ENCODE measurements around the gene TRIM25.

TRIM25 gene

GRCh38 chr17:56850591-56850990, 63.3 kb downstream of the TRIM25 start:
- TF ChIP-seq, protein P1, sequence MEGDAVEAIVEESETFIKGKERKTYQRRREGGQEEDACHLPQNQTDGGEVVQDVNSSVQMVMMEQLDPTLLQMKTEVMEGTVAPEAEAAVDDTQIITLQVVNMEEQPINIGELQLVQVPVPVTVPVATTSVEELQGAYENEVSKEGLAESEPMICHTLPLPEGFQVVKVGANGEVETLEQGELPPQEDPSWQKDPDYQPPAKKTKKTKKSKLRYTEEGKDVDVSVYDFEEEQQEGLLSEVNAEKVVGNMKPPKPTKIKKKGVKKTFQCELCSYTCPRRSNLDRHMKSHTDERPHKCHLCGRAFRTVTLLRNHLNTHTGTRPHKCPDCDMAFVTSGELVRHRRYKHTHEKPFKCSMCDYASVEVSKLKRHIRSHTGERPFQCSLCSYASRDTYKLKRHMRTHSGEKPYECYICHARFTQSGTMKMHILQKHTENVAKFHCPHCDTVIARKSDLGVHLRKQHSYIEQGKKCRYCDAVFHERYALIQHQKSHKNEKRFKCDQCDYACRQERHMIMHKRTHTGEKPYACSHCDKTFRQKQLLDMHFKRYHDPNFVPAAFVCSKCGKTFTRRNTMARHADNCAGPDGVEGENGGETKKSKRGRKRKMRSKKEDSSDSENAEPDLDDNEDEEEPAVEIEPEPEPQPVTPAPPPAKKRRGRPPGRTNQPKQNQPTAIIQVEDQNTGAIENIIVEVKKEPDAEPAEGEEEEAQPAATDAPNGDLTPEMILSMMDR (IDR thresholded peaks at IDR 0.05; ENCODE audit: unreplicated experiment in 3 of 3): no peak
- Mint-ChIP-seq H3K27me3 (ENCODE audit: low read depth) (no peaks in the 10 kb centered on the region), H3K36me3 (ENCODE audit: low read depth) (peaks cover 20% of the 10 kb centered on the region), H3K9me3 (no peaks in the 10 kb centered on the region), H3K4me1 (no peaks in the 10 kb centered on the region), H3K27ac (no peak overlapping the region), H3K4me3 (no peak overlapping the region)

DNA sequence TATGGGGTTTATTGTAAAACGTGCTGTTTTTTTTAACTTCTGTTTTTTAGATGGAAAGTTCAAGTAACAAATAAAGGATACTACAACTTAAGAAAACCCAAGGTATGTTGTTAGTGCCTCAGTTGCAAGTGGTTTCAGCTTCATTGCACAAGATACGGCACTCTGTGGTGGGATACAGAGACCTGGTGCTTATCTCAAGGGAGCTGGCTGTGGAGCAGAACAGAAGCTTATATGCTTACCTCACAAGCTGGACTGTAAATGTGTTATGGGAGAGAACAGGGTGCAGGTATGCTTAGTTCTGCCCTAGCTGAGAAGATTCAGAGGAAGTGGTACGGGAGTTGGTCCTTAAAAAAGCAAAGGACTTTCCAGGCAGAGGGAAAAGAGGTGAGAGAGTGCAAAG, 64.7 kb downstream of the TRIM25 start:
- H3K4me3 Mint-ChIP-seq: no peak overlapping the region
- no peaks in the 10 kb centered on the region for H3K27me3 Mint-ChIP-seq (ENCODE audit: low read depth)
- H3K36me3 Mint-ChIP-seq (ENCODE audit: low read depth): peaks cover 20% of the 10 kb centered on the region
- no peak overlapping the region for H3K27ac Mint-ChIP-seq
- H3K9me3 Mint-ChIP-seq: no peaks in the 10 kb centered on the region
- no peaks in the 10 kb centered on the region for H3K4me1 Mint-ChIP-seq
- TF ChIP-seq, protein P1 (IDR thresholded peaks at IDR 0.05; ENCODE audit: unreplicated experiment in 3 of 3): no peak

DNA sequence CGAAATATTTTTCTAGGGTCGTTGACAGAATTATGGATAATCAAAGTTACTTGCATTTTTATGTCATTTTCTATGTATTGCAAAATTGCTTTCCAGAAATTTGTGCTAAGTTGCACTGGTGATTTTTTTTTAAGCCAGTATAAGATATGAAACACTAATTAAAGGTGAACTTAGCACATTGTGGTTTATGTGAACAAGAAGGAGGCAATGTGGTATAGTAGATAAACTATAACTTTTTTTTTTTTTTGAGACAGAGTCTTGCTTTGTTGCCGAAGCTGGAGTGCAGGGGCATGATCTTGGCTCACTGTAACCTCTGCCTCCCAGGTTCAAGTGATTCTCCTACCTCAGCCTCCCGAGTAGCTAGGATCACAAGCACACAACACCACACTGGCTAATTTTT, 66.7 kb downstream of the TRIM25 start:
- no peaks in the 10 kb centered on the region for H3K27me3 Mint-ChIP-seq (ENCODE audit: low read depth)
- H3K27ac Mint-ChIP-seq: no peak overlapping the region
- TF ChIP-seq, protein P1 (IDR thresholded peaks at IDR 0.05; ENCODE audit: unreplicated experiment in 3 of 3): no peak
- no peak overlapping the region for H3K4me3 Mint-ChIP-seq
- no peaks in the 10 kb centered on the region for H3K9me3 Mint-ChIP-seq
- no peaks in the 10 kb centered on the region for H3K4me1 Mint-ChIP-seq
- peaks cover 16% of the 10 kb centered on the region for H3K36me3 Mint-ChIP-seq (ENCODE audit: low read depth)

- Mint-ChIP-seq H3K4me1 (no peaks in the 10 kb centered on the region), H3K36me3 (ENCODE audit: low read depth) (peaks cover 16% of the 10 kb centered on the region), H3K27me3 (ENCODE audit: low read depth) (no peaks in the 10 kb centered on the region), H3K4me3 (no peak overlapping the region), H3K27ac (no peak overlapping the region), H3K9me3 (no peaks in the 10 kb centered on the region)
- TF ChIP-seq, protein P1 (IDR thresholded peaks at IDR 0.05; ENCODE audit: unreplicated experiment in 3 of 3): no peak
Measured at GRCh38 chr17:56845934-56846333, 67.9 kb downstream of the TRIM25 start.

GRCh38 chr17:56842577-56842976, 71.3 kb downstream of the TRIM25 start:
- H3K27me3 Mint-ChIP-seq (ENCODE audit: low read depth): no peaks in the 10 kb centered on the region
- no peaks in the 10 kb centered on the region for H3K9me3 Mint-ChIP-seq

GRCh38 chr17:56838687-56839086, 75.2 kb downstream of the TRIM25 start:
- TF ChIP-seq, protein P1 (IDR thresholded peaks at IDR 0.05; ENCODE audit: unreplicated experiment in 3 of 3): no peak
- H3K9me3 Mint-ChIP-seq: no peaks in the 10 kb centered on the region
- peaks cover 5% of the 10 kb centered on the region for H3K27me3 Mint-ChIP-seq (ENCODE audit: low read depth)

More at GRCh38 chr17:56842577-56842976, 71.3 kb downstream of the TRIM25 start:
- peaks cover 4% of the 10 kb centered on the region for H3K36me3 Mint-ChIP-seq (ENCODE audit: low read depth)
- H3K27ac Mint-ChIP-seq: no peak overlapping the region
- H3K4me1 Mint-ChIP-seq: no peaks in the 10 kb centered on the region
- TF ChIP-seq, protein P1 (IDR thresholded peaks at IDR 0.05; ENCODE audit: unreplicated experiment in 3 of 3): no peak
- H3K4me3 Mint-ChIP-seq: no peak overlapping the region

More at GRCh38 chr17:56838687-56839086, 75.2 kb downstream of the TRIM25 start:
- H3K27ac Mint-ChIP-seq: no peak overlapping the region
- H3K4me1 Mint-ChIP-seq: peaks cover 6% of the 10 kb centered on the region
- H3K36me3 Mint-ChIP-seq (ENCODE audit: low read depth): peaks cover 11% of the 10 kb centered on the region
- H3K4me3 Mint-ChIP-seq: no peak overlapping the region
